Keratinocyte (primary cell): ENCODE data around the gene SPCS3. TPM values are rescaled to one million over a fixed set of nuclear protein-coding genes. Genes with fewer than 3 reads are reported as not detected.
"Not testable (repeated sequence)": the region's sequence is repeated elsewhere in the genome, so short reads cannot be mapped to it uniquely, and the experiment has no call there.

Experiments used
- DNase-seq: peaks from one replicate; pipeline ENCODE4 v3.0.0-alpha.2; 2011; ENCODE audit warnings: low read depth, missing footprints, low spot score
- FAIRE-seq: peaks from 2 replicates; lab custom pipeline; 2011; peaks lifted over from hg19 to GRCh38; lab: Jason Lieb, UNC
- H2AFZ ChIP-seq: 2 replicates; pipeline ENCODE4 v1.6.0; 2012; ENCODE audit warnings: low read length, control low read depth, inconsistent platforms; ENCODE audit not compliant: control insufficient read depth
- H3K27ac ChIP-seq: 2 replicates; pipeline ENCODE4 v1.5.1; 2011; ENCODE audit warnings: low read length; ENCODE audit not compliant: control insufficient read depth, insufficient read depth
- H3K27me3 ChIP-seq: 3 replicates; pipeline ENCODE4 v1.6.0; 2011; ENCODE audit warnings: low read length; ENCODE audit not compliant: control insufficient read depth, insufficient read depth; ENCODE audit errors: extremely low read depth
- H3K36me3 ChIP-seq, 2 experiments: 2 replicates in 1 of 2; 3 replicates in 1 of 2; pipeline ENCODE4 v1.5.1; 2011; ENCODE audit warnings: low read length in 2 of 2, mild to moderate bottlenecking in 1 of 2; ENCODE audit not compliant: control insufficient read depth in 2 of 2, insufficient read depth in 2 of 2; ENCODE audit errors: extremely low read depth in 1 of 2
- H3K4me1 ChIP-seq: 3 replicates; pipeline ENCODE4 v1.5.1; 2011; ENCODE audit warnings: low read length; ENCODE audit not compliant: control insufficient read depth, insufficient read depth; ENCODE audit errors: extremely low read depth
- H3K4me2 ChIP-seq: 3 replicates; pipeline ENCODE4 v1.6.0; 2011; ENCODE audit warnings: low read depth, low read length; ENCODE audit not compliant: control insufficient read depth, insufficient read depth; ENCODE audit errors: extremely low read depth
- H3K4me3 ChIP-seq, 3 experiments: fragments of 200-600 bp in 1 of 3; sonication (generic) in 1 of 3; 2 replicates in 2 of 3; 3 replicates in 1 of 3; pipeline ENCODE4 v1.5.1; 2011 to 2016; ENCODE audit warnings: low read length in 3 of 3, mild to moderate bottlenecking in 3 of 3, control low read depth in 2 of 3, inconsistent platforms in 1 of 3, low read depth in 1 of 3, mixed read lengths in 1 of 3, mixed run types in 1 of 3, moderate library complexity in 1 of 3; ENCODE audit not compliant: control insufficient read depth in 2 of 3, insufficient read depth in 2 of 3; ENCODE audit errors: extremely low read depth in 1 of 3
- H3K79me2 ChIP-seq: 2 replicates; pipeline ENCODE4 v1.6.0; 2012; ENCODE audit warnings: low read length; ENCODE audit not compliant: control insufficient read depth, insufficient read depth
- H3K9ac ChIP-seq: 3 replicates; pipeline ENCODE4 v1.6.0; 2011; ENCODE audit warnings: low read length; ENCODE audit not compliant: control insufficient read depth, insufficient read depth; ENCODE audit errors: extremely low read depth
- H3K9me1 ChIP-seq: 3 replicates; pipeline ENCODE4 v1.6.0; 2011; ENCODE audit warnings: low read length; ENCODE audit not compliant: control insufficient read depth, insufficient read depth; ENCODE audit errors: extremely low read depth
- H3K9me3 ChIP-seq: 2 replicates; pipeline ENCODE4 v1.5.1; 2012; ENCODE audit warnings: low read depth, low read length; ENCODE audit not compliant: control insufficient read depth
- H4K20me1 ChIP-seq: 3 replicates; pipeline ENCODE4 v1.6.0; 2011; ENCODE audit warnings: low read length; ENCODE audit not compliant: control insufficient read depth, insufficient read depth; ENCODE audit errors: extremely low read depth
- CTCF ChIP-seq, 3 experiments: IDR thresholded peaks in 1 of 3; conservative IDR thresholded peaks in 1 of 3; optimal IDR thresholded peaks in 1 of 3; 2 replicates in 2 of 3; 3 replicates in 1 of 3; pipeline versions ENCODE3 to v1.5.1; 2011; ENCODE audit warnings: low read length in 3 of 3, mild to moderate bottlenecking in 3 of 3, moderate library complexity in 2 of 3, control low read depth in 1 of 3, inconsistent platforms in 1 of 3; ENCODE audit not compliant: insufficient read depth in 2 of 3; ENCODE audit errors: extremely low read depth in 1 of 3
- EZH2 ChIP-seq: IDR thresholded peaks from one replicate; pipeline ENCODE4 v1.6.1; 2012; ENCODE audit warnings: inconsistent platforms, mild to moderate bottlenecking, low read length, moderate library complexity
- dilution Hi-C: fragments of 300-500 bp; cut with MboI; formaldehyde crosslinking; loops from one replicate; pipeline ENCODE4 v1.7.0; 2020; ENCODE audit warnings: low sequenced_read_pairs; ENCODE audit not compliant: extremely low pct_ligation_motif_present
- polyA plus RNA-seq, 5 experiments: library from polyadenylated mRNA; depleted of rRNA in 3 of 5; stranded (reverse) in 3 of 5; stranded (forward) in 1 of 5; unstranded in 1 of 5; fragments of >200 nt; gene quantifications; 1 replicate in 1 of 5; 2 replicates in 3 of 5; 3 replicates in 1 of 5; pipeline versions ENCODE4 v1.2.1 to v1.2.3, GENCODE V29; 2011 to 2012; ENCODE audit warnings: missing spikeins in 2 of 5, low read depth in 1 of 5, low replicate concordance in 1 of 5

Gene SPCS3
- polyA plus RNA-seq, 1 donor (not counting 4 experiments of a cell fraction or from before 2014, with no cell fraction given) = 59.3 TPM

- Histone ChIP-seq H3K36me3 (no peaks in the 10 kb centered on the region), H3K9me3 (peaks cover 7% of the 10 kb centered on the region), H3K4me2 (no peak overlapping the region), H4K20me1 (no peaks in the 10 kb centered on the region), H3K9ac (no peak overlapping the region), H3K4me1 (no peaks in the 10 kb centered on the region), H3K4me3 (no peak overlapping the region), H3K27me3 (no peaks in the 10 kb centered on the region), H3K9me1 (no peaks in the 10 kb centered on the region), H2AFZ (no peak overlapping the region), H3K79me2 (no peaks in the 10 kb centered on the region), H3K27ac (no peak overlapping the region)
- TF ChIP-seq EZH2 = no peak
- no peak for TF ChIP-seq CTCF (optimal IDR thresholded peaks at IDR 0.05 in 1 of 3, IDR thresholded peaks at IDR 0.05 in 1 of 3, conservative IDR thresholded peaks at IDR 0.05 in 1 of 3; ENCODE audit: extremely low read depth in 1 of 3, insufficient read depth in 2 of 3, low read length in 3 of 3)
- FAIRE-seq (no peak), DNase-seq (no peak)
- dilution Hi-C loops = loop anchor here (25.0 kb wide), 1 partner anchor 305 kb away; no protein-coding TSS in a partner anchor
Observed at GRCh38 chr4:176342384-176342783, 22.6 kb downstream of the SPCS3 start.

GRCh38 chr4:176343286-176343685, 23.5 kb downstream of the SPCS3 start:
- Histone ChIP-seq H3K4me3 (no peak overlapping the region), H3K36me3 (no peaks in the 10 kb centered on the region), H3K27me3 (no peaks in the 10 kb centered on the region), H3K79me2 (no peaks in the 10 kb centered on the region), H3K9me3 (peaks cover 7% of the 10 kb centered on the region), H3K9me1 (no peaks in the 10 kb centered on the region), H3K4me1 (no peaks in the 10 kb centered on the region), H2AFZ (no peak overlapping the region), H4K20me1 (no peaks in the 10 kb centered on the region), H3K9ac (no peak overlapping the region), H3K4me2 (no peak overlapping the region), H3K27ac (no peak overlapping the region)
- TF ChIP-seq EZH2 (no peak), CTCF (optimal IDR thresholded peaks at IDR 0.05 in 1 of 3, IDR thresholded peaks at IDR 0.05 in 1 of 3, conservative IDR thresholded peaks at IDR 0.05 in 1 of 3; ENCODE audit: extremely low read depth in 1 of 3, insufficient read depth in 2 of 3, low read length in 3 of 3) (no peak)
- FAIRE-seq = no peak
- DNase-seq = no peak
- dilution Hi-C loops = loop anchor here (25.0 kb wide), 1 partner anchor 306 kb away; no protein-coding TSS in a partner anchor

GRCh38 chr4:176345346-176345745, 25.6 kb downstream of the SPCS3 start:
- DNase-seq, H2AFZ ChIP-seq, H3K9ac ChIP-seq, FAIRE-seq, H3K9me1 ChIP-seq, H3K4me3 ChIP-seq, H3K79me2 ChIP-seq, H3K4me1 ChIP-seq, H3K27ac ChIP-seq, H4K20me1 ChIP-seq, H3K36me3 ChIP-seq, H3K27me3 ChIP-seq, H3K9me3 ChIP-seq, H3K4me2 ChIP-seq: not testable (repeated sequence)
- dilution Hi-C loops = loop anchor here (25.0 kb wide), 1 partner anchor 308 kb away; no protein-coding TSS in a partner anchor

- not testable (repeated sequence) for FAIRE-seq, H3K9ac ChIP-seq
Observed at GRCh38 chr4:176346836-176347235, 27.1 kb downstream of the SPCS3 start.

More at GRCh38 chr4:176346836-176347235, 27.1 kb downstream of the SPCS3 start:
- not testable (repeated sequence) for H3K79me2 ChIP-seq, H3K9me1 ChIP-seq, H2AFZ ChIP-seq, H3K36me3 ChIP-seq, H3K27ac ChIP-seq, H3K4me2 ChIP-seq, H4K20me1 ChIP-seq, DNase-seq, H3K4me1 ChIP-seq, H3K27me3 ChIP-seq, H3K9me3 ChIP-seq, H3K4me3 ChIP-seq
- dilution Hi-C loops = loop anchor here (25.0 kb wide), 1 partner anchor 310 kb away; no protein-coding TSS in a partner anchor
